Measurements from ENCODE around the gene C3orf20. TPM values are rescaled to one million over a fixed set of nuclear protein-coding genes. Genes with fewer than 3 reads are reported as not detected.

Gene C3orf20
- total and polyA plus RNA-seq, 11 donors, result 0.21 to 0.31 TPM; not detected in 9

DNA sequence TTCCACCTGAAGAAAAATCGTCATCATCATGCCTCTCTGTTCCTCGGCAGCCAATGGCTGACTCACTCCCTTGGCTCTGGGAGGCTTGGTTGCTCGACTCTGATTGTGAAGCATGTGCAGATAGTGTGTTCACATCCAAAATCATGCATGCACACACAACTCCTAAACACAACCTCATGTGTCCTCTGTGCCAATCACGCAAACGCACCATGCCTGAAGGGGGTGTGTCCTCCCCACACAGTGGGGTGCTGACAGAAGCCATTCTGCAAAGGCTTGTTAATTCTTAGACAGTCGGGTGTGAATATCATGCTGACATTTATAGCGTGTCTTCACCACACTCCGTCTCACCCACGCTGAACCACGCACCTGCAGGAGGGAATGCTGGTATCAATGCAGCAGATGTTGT is 34.8 kb upstream of the C3orf20 start:
- peaks cover 0 to 52% (median 12%) of the 10 kb centered on the region in 9 donors for H3K27me3 ChIP-seq

DNA sequence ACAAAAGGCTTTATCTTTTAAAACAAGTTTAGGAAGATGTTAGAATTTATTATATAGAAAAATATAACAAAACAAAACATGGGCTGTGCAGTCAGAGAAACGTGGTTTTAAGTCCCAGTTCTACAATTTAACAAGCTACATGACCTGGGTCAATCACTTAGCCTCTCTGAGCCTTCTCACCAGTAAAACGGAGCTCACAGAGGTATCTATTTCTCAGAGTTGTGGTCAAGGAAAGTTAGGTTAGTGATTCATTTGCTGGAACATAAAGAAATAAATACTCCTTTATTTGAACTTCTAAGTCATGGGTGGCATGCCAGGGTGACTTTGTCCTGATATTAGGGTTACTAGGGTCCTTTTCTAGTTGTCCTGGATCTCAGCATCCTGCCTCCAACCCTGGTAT is 34.2 kb upstream of the C3orf20 start:
- Histone ChIP-seq H3K9me3 (no peaks in the 10 kb centered on the region), H3K4me3 (no peak overlapping the region), H3K4me1 (no peaks in the 10 kb centered on the region), H3K27ac (no peak overlapping the region), H3K27me3 (peaks cover 0 to 52% (median 12%) of the 10 kb centered on the region in 9 donors), H3K36me3 (no peaks in the 10 kb centered on the region)
- WGBS, 4 donors, result 31 to 45% (median 39%) methylated on average over 2 of the region's 2 CpGs
- TF ChIP-seq, protein P1, sequence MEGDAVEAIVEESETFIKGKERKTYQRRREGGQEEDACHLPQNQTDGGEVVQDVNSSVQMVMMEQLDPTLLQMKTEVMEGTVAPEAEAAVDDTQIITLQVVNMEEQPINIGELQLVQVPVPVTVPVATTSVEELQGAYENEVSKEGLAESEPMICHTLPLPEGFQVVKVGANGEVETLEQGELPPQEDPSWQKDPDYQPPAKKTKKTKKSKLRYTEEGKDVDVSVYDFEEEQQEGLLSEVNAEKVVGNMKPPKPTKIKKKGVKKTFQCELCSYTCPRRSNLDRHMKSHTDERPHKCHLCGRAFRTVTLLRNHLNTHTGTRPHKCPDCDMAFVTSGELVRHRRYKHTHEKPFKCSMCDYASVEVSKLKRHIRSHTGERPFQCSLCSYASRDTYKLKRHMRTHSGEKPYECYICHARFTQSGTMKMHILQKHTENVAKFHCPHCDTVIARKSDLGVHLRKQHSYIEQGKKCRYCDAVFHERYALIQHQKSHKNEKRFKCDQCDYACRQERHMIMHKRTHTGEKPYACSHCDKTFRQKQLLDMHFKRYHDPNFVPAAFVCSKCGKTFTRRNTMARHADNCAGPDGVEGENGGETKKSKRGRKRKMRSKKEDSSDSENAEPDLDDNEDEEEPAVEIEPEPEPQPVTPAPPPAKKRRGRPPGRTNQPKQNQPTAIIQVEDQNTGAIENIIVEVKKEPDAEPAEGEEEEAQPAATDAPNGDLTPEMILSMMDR (IDR thresholded peaks at IDR 0.05), result no peak
- no peak for TF ChIP-seq POLR2A (IDR thresholded peaks at IDR 0.05)
- no peak for ATAC-seq
- no peak for DNase-seq
- intact Hi-C loops (cut with DNase I), result loop anchor here in 1 of 10 donors (10.0 kb wide), 1 partner anchor 136 kb away; no protein-coding TSS in a partner anchor

More for the DNA sequence above, 34.8 kb upstream of the C3orf20 start:
- intact Hi-C loops (cut with DNase I), result loop anchor here in 1 of 10 donors (10.0 kb wide), 1 partner anchor 135 kb away; no protein-coding TSS in a partner anchor
- TF ChIP-seq, protein P1 (IDR thresholded peaks at IDR 0.05), result no peak
- TF ChIP-seq POLR2A (IDR thresholded peaks at IDR 0.05), result no peak
- Histone ChIP-seq H3K4me1 (no peaks in the 10 kb centered on the region), H3K9me3 (no peaks in the 10 kb centered on the region), H3K27ac (no peak overlapping the region), H3K36me3 (no peaks in the 10 kb centered on the region), H3K4me3 (no peak overlapping the region)
- 39 to 52% (median 50%) methylated on average over 10 of the region's 10 CpGs for WGBS, 4 donors
- DNase-seq (no peak), ATAC-seq (no peak)

DNA sequence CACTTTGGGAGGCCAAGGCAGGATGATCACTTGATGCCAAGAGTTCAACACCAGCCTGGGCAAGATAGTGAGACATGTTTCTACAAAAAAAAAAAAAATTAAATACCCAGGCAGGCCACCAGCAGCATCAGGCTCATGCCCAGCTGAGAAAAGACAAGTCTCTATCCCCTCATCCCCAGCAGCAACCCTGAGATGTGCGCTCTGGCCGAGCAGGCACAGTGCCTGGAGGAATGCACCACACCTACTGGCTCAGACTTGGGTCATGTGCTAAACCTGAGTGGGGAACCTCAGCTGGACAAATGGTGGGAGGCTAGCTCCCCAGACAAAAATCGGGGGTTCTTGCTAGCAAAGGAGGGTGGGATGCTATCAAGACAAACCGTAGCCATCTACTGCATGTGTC is 33.6 kb upstream of the C3orf20 start:
- intact Hi-C loops (cut with DNase I), result loop anchor here in 1 of 10 donors (10.0 kb wide), 1 partner anchor 137 kb away; no protein-coding TSS in a partner anchor
- WGBS, 4 donors, result 71 to 83% (median 80%) methylated on average over 3 to 4 of the region's 4 CpGs
- TF ChIP-seq, protein P1 (IDR thresholded peaks at IDR 0.05), result no peak
- TF ChIP-seq POLR2A (IDR thresholded peaks at IDR 0.05), result no peak
- Histone ChIP-seq H3K4me1 (no peaks in the 10 kb centered on the region), H3K27ac (no peak overlapping the region), H3K36me3 (no peaks in the 10 kb centered on the region), H3K27me3 (peaks cover 0 to 52% (median 12%) of the 10 kb centered on the region in 9 donors), H3K4me3 (no peak overlapping the region), H3K9me3 (no peaks in the 10 kb centered on the region)
- no peak for ATAC-seq
- DNase-seq, result no peak

DNA sequence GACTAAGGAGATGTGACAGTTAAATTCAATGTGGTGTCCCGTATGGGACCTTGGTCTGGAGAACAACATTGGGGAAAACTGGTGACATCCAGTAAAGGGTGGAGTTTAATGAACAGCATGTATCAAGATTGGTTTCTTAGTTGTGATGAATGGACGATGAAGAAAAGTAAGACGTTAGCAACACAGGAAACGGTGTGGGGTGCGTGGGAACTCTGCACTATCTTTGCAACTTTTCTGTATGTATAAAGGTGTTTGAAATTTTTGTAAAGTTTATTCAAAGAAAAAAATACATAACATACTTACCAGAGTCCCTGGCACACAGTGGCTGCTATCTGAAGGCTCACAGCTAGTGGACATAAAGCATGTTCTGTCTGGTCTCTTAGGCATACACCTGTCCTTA is 29.5 kb upstream of the C3orf20 start:
- intact Hi-C loops (cut with DNase I), result loop anchor here in 1 of 10 donors (10.0 kb wide), 1 partner anchor 141 kb away; no protein-coding TSS in a partner anchor
- WGBS, 4 donors, result 81 to 85% (median 83%) methylated on average over 5 of the region's 5 CpGs
- TF ChIP-seq, protein P1 (IDR thresholded peaks at IDR 0.05), result no peak
- no peak for TF ChIP-seq POLR2A (IDR thresholded peaks at IDR 0.05)

More for the DNA sequence above, 29.5 kb upstream of the C3orf20 start:
- no peak overlapping the region for H3K4me3 ChIP-seq
- ATAC-seq, result no peak
- no peaks in the 10 kb centered on the region for H3K9me3 ChIP-seq
- H3K27me3 ChIP-seq, result peaks cover 0 to 24% (median 7%) of the 10 kb centered on the region in 9 donors
- H3K27ac ChIP-seq, result no peak overlapping the region
- H3K4me1 ChIP-seq, result peaks cover 0 to 16% (median 6%) of the 10 kb centered on the region in 12 donors
- no peaks in the 10 kb centered on the region for H3K36me3 ChIP-seq
- no peak for DNase-seq

Data from heart left ventricle (tissue), 16 donors.